Left lung (tissue), 10 donors: ENCODE measurements around the gene ACTRT2. TPM values are rescaled to one million over a fixed set of nuclear protein-coding genes. Genes with fewer than 3 reads are reported as not detected.

ENCODE experiments used
- ATAC-seq: fragments of 200-7000 bp; cut with Tn5 transposase; one replicate; pipeline ENCODE4 v1.9.1; 2020; ENCODE audit warnings: moderate library complexity
- DNase-seq, 4 donors: peaks; one replicate each; pipeline ENCODE4 v3.0.0-alpha.2; 2013 to 2020
- H3K27ac ChIP-seq, 2 donors: fragments of 200-600 bp; sonication (generic) in 1 of 2; one replicate each; pipeline versions ENCODE4 v1.5.0 to v1.8.0; 2020 to 2021
- H3K27me3 ChIP-seq, 2 donors: fragments of 200-600 bp; sonication (generic) in 1 of 2; one replicate each; pipeline versions ENCODE4 v1.5.0 to v1.8.0; 2020 to 2021
- H3K36me3 ChIP-seq, 2 donors: fragments of 200-600 bp; sonication (generic) in 1 of 2; one replicate each; pipeline versions ENCODE4 v1.5.0 to v1.8.0; 2020 to 2021
- H3K4me1 ChIP-seq, 2 donors: fragments of 200-600 bp; one replicate each; pipeline ENCODE4 v1.8.0; 2021
- H3K4me3 ChIP-seq, 2 donors: fragments of 200-600 bp; sonication (generic) in 1 of 2; one replicate each; pipeline versions ENCODE4 v1.5.0 to v1.8.0; 2020 to 2021; ENCODE audit warnings: mild to moderate bottlenecking in 1 of 2
- H3K9me3 ChIP-seq, 2 donors: fragments of 200-600 bp; sonication (generic) in 1 of 2; one replicate each; pipeline versions ENCODE4 v1.5.0 to v1.8.0; 2020 to 2021
- CTCF ChIP-seq, 2 donors: fragments of 200-600 bp; sonication (generic) in 1 of 2; IDR thresholded peaks; one replicate each; pipeline versions ENCODE4 v1.5.0 to v1.8.0; 2021; ENCODE audit warnings: antibody characterized with exemption in 2 of 2
- intact Hi-C, 2 donors: fragments of 100-400 bp; cut with DNase I; formaldehyde crosslinking; loops; one replicate each; pipeline versions ENCODE4 v1.11.2 to v1.14.2; 2022
- polyA plus RNA-seq, 6 donors: library from polyadenylated mRNA; unstranded; fragments of 120-200 nt; gene quantifications; one replicate each; pipeline ENCODE4 v1.2.1, GENCODE V29; 2013; ENCODE audit not compliant: insufficient read length in 6 of 6
- total RNA-seq, 2 donors: library from RNA; stranded (reverse); fragmentation: NEBNext Ultra II Directional; extraction: Animal tissue kit (Norgen Biotek cat#: 25700); gene quantifications; one replicate each; pipeline ENCODE4 v1.2.1, GENCODE V29; 2021
- donor health status: DM: no; HTN: yes; CAD: no.
- donor health status: DM: no; HTN: no; CAD: no.

The ACTRT2 gene
- total and polyA plus RNA-seq, 8 donors: not detected

- DNase-seq (peak in 1 of 4 donors; percentile 53), ATAC-seq (no peak)
- intact Hi-C loops: no loop called here
- Histone ChIP-seq H3K27me3 (peaks cover 0 to 44% of the 10 kb centered on the region in 2 donors), H3K27ac (no peak overlapping the region), H3K9me3 (no peaks in the 10 kb centered on the region), H3K36me3 (no peaks in the 10 kb centered on the region), H3K4me1 (no peaks in the 10 kb centered on the region), H3K4me3 (no peak overlapping the region)
- no peak for TF ChIP-seq CTCF (IDR thresholded peaks at IDR 0.05)
Observed at GRCh38 chr1:2983706-2984398, 37.4 kb upstream of the ACTRT2 start.

GRCh38 chr1:2984399-2985061, 36.7 kb upstream of the ACTRT2 start:
- no peak overlapping the region for H3K4me3 ChIP-seq
- DNase-seq (no peak), ATAC-seq (no peak)
- no peaks in the 10 kb centered on the region for H3K9me3 ChIP-seq
- no peaks in the 10 kb centered on the region for H3K36me3 ChIP-seq
- H3K4me1 ChIP-seq: no peaks in the 10 kb centered on the region
- H3K27me3 ChIP-seq: peaks cover 0 to 37% of the 10 kb centered on the region in 2 donors
- intact Hi-C loops: no loop called here
- no peak for TF ChIP-seq CTCF (IDR thresholded peaks at IDR 0.05)
- H3K27ac ChIP-seq: no peak overlapping the region

- H3K36me3 ChIP-seq: no peaks in the 10 kb centered on the region
- DNase-seq: peak; percentile 32 to 83 (median 60)
- no peak for ATAC-seq
- H3K27me3 ChIP-seq: peaks cover 0 to 37% of the 10 kb centered on the region in 2 donors
- intact Hi-C loops: no loop called here
- no peak overlapping the region for H3K4me3 ChIP-seq
- TF ChIP-seq CTCF (IDR thresholded peaks at IDR 0.05): no peak
- H3K4me1 ChIP-seq: no peaks in the 10 kb centered on the region
- no peak overlapping the region for H3K27ac ChIP-seq
- no peaks in the 10 kb centered on the region for H3K9me3 ChIP-seq
Observed at GRCh38 chr1:2985067-2985561, 36.2 kb upstream of the ACTRT2 start.

GRCh38 chr1:2985694-2986548, 35.3 kb upstream of the ACTRT2 start:
- no peak for DNase-seq
- peaks cover 0 to 37% of the 10 kb centered on the region in 2 donors for H3K27me3 ChIP-seq
- no peaks in the 10 kb centered on the region for H3K9me3 ChIP-seq
- no peak for ATAC-seq
- no peaks in the 10 kb centered on the region for H3K4me1 ChIP-seq
- intact Hi-C loops: no loop called here
- H3K36me3 ChIP-seq: no peaks in the 10 kb centered on the region
- TF ChIP-seq CTCF (IDR thresholded peaks at IDR 0.05): no peak
- H3K27ac ChIP-seq: no peak overlapping the region
- H3K4me3 ChIP-seq: no peak overlapping the region
